Measurements from ENCODE around the gene NRIP2. TPM values are rescaled to one million over a fixed set of nuclear protein-coding genes. Genes with fewer than 3 reads are reported as not detected.

NRIP2 gene
- total RNA-seq, 1 experiment from 2014 or later, result 0.15 TPM

DNA sequence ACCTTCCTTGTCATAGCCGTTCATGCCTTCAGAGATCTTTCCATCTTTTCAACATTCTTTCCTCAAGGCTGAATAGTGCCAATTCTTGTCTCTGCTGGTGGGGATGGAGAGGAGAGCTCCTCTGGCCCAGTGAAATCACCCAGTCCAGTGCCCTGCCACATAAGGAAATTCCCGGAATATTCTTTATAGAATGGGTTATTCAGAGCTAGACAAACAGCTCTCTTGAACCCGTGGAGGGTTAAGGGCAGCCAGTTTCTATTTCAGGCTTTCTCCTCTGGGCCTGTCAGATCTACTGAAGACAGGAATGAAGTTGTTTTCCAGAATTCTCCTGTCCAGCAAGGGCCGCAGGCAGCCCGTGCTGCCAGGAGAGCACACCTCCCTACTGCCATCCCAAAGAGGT, 8.1 kb upstream of the NRIP2 start:
- no peak overlapping the region for H3K23ac ChIP-seq (ENCODE audit: insufficient read length, low read depth, low read length)
- no peaks in the 10 kb centered on the region for H3K79me1 ChIP-seq (ENCODE audit: insufficient read depth, low read depth, low read length, poor library complexity, severe bottlenecking)
- H3K18ac ChIP-seq (ENCODE audit: insufficient read length, low read depth, low read length), result no peak overlapping the region
- H2BK120ac ChIP-seq (ENCODE audit: low read depth, low read length, poor library complexity, severe bottlenecking), result no peak overlapping the region
- H2AFZ ChIP-seq (ENCODE audit: low read length), result no peak overlapping the region
- no peak overlapping the region for H2BK5ac ChIP-seq (ENCODE audit: insufficient read length, low read length)
- H3K9me3 ChIP-seq (ENCODE audit: control insufficient read depth, low read depth, low read length), result no peaks in the 10 kb centered on the region
- Mint-ChIP-seq H3K27ac (no peak overlapping the region), H3K36me3 (ENCODE audit: insufficient read depth in 1 of 3, low read depth in 3 of 3) (peaks cover 1 to 14% (median 10%) of the 10 kb centered on the region in 3 experiments; a peak in 3 of 7 replicates), H3K4me3 (no peak overlapping the region), H3K27me3 (ENCODE audit: low read depth) (peaks cover under 1% of the 10 kb centered on the region; the same call in 1 of the 2 replicates), H3K4me1 (peaks cover 19 to 22% of the 10 kb centered on the region in 2 experiments), H3K9me3 (no peaks in the 10 kb centered on the region)
- H4K20me1 ChIP-seq (ENCODE audit: control insufficient read depth, insufficient read depth, insufficient read length), result no peaks in the 10 kb centered on the region
- no peak overlapping the region for H2BK15ac ChIP-seq (ENCODE audit: low read depth, low read length)
- no peaks in the 10 kb centered on the region for H3K27me3 ChIP-seq (ENCODE audit: insufficient read depth, low read length)
- DNase-seq, result no peak
- H3K4ac ChIP-seq (ENCODE audit: low read depth, low read length), result no peak overlapping the region
- H3K4me1 ChIP-seq (ENCODE audit: insufficient read depth, low read length), result no peaks in the 10 kb centered on the region
- no peak overlapping the region for H4K5ac ChIP-seq (ENCODE audit: insufficient read length, low read depth, low read length)
- H3K79me2 ChIP-seq (ENCODE audit: insufficient read depth, low read length), result no peaks in the 10 kb centered on the region
- no CpG with 5 or more reads among the region's 5 CpGs for WGBS (ENCODE audit: extremely low coverage, insufficient read length, low lambda C conversion rate)
- no peak overlapping the region for H3K9ac ChIP-seq (ENCODE audit: extremely low read depth, insufficient read length, low read length)
- H2AK5ac ChIP-seq (ENCODE audit: insufficient read length, low read length), result no peak overlapping the region
- no peak overlapping the region for H3K4me2 ChIP-seq (ENCODE audit: insufficient read depth, insufficient read length, low read length)
- H4K91ac ChIP-seq (ENCODE audit: insufficient read length, low read depth, low read length), result no peak overlapping the region
- no peak overlapping the region for H4K8ac ChIP-seq (replicated peaks; ENCODE audit: insufficient read length, low read depth, low read length)
- no peak overlapping the region for H3K56ac ChIP-seq (ENCODE audit: insufficient read length, low read depth, low read length)
- H3K27ac ChIP-seq (ENCODE audit: insufficient read length, low read depth, low read length), result no peak overlapping the region
- H2BK20ac ChIP-seq (ENCODE audit: low read depth, low read length, poor library complexity, severe bottlenecking), result no peak overlapping the region
- H3K23me2 ChIP-seq (ENCODE audit: insufficient read length, low read depth, low read length, poor library complexity, severe bottlenecking), result no peaks in the 10 kb centered on the region
- H3T11ph ChIP-seq (ENCODE audit: low read length), result no peak overlapping the region
- H2BK12ac ChIP-seq (ENCODE audit: insufficient read length, low read depth, low read length), result no peak overlapping the region
- H3K14ac ChIP-seq (ENCODE audit: insufficient read depth, low read length), result no peak overlapping the region
- TF ChIP-seq, protein P1, sequence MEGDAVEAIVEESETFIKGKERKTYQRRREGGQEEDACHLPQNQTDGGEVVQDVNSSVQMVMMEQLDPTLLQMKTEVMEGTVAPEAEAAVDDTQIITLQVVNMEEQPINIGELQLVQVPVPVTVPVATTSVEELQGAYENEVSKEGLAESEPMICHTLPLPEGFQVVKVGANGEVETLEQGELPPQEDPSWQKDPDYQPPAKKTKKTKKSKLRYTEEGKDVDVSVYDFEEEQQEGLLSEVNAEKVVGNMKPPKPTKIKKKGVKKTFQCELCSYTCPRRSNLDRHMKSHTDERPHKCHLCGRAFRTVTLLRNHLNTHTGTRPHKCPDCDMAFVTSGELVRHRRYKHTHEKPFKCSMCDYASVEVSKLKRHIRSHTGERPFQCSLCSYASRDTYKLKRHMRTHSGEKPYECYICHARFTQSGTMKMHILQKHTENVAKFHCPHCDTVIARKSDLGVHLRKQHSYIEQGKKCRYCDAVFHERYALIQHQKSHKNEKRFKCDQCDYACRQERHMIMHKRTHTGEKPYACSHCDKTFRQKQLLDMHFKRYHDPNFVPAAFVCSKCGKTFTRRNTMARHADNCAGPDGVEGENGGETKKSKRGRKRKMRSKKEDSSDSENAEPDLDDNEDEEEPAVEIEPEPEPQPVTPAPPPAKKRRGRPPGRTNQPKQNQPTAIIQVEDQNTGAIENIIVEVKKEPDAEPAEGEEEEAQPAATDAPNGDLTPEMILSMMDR (conservative IDR thresholded peaks at IDR 0.05), result no peak

All from H9 (cell line).